Measurements from ENCODE around the gene POLG2. TPM values are rescaled to one million over a fixed set of nuclear protein-coding genes. Genes with fewer than 3 reads are reported as not detected.

The POLG2 gene
- total and polyA plus RNA-seq, 9 of the 15 experiments (the other 6 are each of a cell fraction or from before 2014, with no cell fraction given) = 13.4 to 44.8 (median 37.0) TPM

DNA sequence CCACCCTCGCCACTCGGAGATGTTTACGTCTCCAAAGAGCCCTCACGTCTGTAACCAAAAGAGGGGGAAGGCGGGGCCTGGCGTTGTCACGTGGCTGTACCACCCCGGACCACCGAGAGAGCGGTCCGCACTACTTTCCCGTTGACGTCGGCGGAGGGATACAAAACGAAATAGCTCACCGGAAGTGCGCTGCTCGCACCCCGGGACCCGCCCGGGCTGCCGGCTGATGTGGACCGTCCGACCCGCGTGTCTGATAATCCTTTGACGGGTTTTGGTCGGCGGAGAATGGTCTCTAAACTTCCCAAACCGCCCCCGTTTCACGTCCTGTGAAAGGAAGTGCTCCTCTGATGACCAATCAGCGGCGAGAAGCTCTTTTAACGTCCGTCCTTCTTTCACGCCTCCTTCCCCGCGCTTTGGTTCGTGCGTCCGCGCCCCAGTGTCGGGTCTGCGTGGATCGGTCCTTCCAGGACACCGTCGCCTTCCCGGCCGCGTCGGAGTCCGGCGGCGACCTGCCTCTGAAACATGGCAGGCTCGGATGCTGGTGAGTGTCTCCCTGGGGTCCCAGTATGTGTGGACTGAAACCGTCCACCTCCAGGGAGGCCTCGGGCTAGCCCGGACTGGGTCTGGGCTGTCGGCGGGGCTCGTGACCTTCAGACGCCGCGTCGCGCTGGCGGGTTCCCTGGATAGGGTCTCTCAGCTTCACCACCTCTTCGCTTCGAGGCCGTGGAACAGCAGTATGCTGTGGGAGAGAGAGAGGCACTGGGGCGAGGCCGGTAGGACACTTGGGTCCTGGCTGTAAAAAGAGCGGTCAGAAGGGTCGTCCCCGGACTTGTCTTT lies 9.9 kb upstream of the POLG2 start, which contains the start of gene CEP95 (continued):
- TF ChIP-seq, protein P1, sequence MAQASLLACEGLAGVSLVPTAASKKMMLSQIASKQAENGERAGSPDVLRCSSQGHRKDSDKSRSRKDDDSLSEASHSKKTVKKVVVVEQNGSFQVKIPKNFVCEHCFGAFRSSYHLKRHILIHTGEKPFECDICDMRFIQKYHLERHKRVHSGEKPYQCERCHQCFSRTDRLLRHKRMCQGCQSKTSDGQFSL (CRISPR knock-in tag; IDR thresholded peaks at IDR 0.05) = peak; percentile 27; the same call in 1 of the 2 replicates
- TF ChIP-seq, protein P1 (tag; IDR thresholded peaks at IDR 0.05) = no peak
- TF ChIP-seq U2AF2 (optimal IDR thresholded peaks at IDR 0.05; ENCODE audit: low read depth, low read length) = no peak
- no peak for TF ChIP-seq PRMT5 (CRISPR knock-in tag; IDR thresholded peaks at IDR 0.05)
- 0 out of 2 replicates have a peak, but pooled peaks have one; percentile 87 for TF ChIP-seq NR1H2 (CRISPR knock-in tag; IDR thresholded peaks at IDR 0.05)
- TF ChIP-seq RFX1 (IDR thresholded peaks at IDR 0.05) = no peak
- no peak for TF ChIP-seq NR3C1 (CRISPR knock-in tag; IDR thresholded peaks at IDR 0.05)
- TF ChIP-seq ZNF766 (CRISPR knock-in tag; conservative IDR thresholded peaks at IDR 0.05) = no peak
- no peak for TF ChIP-seq ZKSCAN1 (IDR thresholded peaks at IDR 0.05; ENCODE audit: low read depth, low read length)
- peak; percentile 73; the same call in 1 of the 2 replicates for TF ChIP-seq KLF6 (CRISPR knock-in tag; IDR thresholded peaks at IDR 0.05; ENCODE audit: borderline replicate concordance)
- peak; percentile 60 for TF ChIP-seq NEUROD1 (IDR thresholded peaks at IDR 0.05; ENCODE audit: borderline replicate concordance, low read depth, low read length, partially characterized antibody)
- no peak for TF ChIP-seq ZNF3 (CRISPR knock-in tag; IDR thresholded peaks at IDR 0.05)
- no peak for TF ChIP-seq SREBF2 (CRISPR knock-in tag; IDR thresholded peaks at IDR 0.05)
- TF ChIP-seq, protein P2, sequence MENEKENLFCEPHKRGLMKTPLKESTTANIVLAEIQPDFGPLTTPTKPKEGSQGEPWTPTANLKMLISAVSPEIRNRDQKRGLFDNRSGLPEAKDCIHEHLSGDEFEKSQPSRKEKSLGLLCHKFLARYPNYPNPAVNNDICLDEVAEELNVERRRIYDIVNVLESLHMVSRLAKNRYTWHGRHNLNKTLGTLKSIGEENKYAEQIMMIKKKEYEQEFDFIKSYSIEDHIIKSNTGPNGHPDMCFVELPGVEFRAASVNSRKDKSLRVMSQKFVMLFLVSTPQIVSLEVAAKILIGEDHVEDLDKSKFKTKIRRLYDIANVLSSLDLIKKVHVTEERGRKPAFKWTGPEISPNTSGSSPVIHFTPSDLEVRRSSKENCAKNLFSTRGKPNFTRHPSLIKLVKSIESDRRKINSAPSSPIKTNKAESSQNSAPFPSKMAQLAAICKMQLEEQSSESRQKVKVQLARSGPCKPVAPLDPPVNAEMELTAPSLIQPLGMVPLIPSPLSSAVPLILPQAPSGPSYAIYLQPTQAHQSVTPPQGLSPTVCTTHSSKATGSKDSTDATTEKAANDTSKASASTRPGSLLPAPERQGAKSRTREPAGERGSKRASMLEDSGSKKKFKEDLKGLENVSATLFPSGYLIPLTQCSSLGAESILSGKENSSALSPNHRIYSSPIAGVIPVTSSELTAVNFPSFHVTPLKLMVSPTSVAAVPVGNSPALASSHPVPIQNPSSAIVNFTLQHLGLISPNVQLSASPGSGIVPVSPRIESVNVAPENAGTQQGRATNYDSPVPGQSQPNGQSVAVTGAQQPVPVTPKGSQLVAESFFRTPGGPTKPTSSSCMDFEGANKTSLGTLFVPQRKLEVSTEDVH (IDR thresholded peaks at IDR 0.05; ENCODE audit: low read depth, partially characterized antibody) = peak; percentile 89
- TF ChIP-seq, protein P3, sequence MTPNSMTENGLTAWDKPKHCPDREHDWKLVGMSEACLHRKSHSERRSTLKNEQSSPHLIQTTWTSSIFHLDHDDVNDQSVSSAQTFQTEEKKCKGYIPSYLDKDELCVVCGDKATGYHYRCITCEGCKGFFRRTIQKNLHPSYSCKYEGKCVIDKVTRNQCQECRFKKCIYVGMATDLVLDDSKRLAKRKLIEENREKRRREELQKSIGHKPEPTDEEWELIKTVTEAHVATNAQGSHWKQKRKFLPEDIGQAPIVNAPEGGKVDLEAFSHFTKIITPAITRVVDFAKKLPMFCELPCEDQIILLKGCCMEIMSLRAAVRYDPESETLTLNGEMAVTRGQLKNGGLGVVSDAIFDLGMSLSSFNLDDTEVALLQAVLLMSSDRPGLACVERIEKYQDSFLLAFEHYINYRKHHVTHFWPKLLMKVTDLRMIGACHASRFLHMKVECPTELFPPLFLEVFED (CRISPR knock-in tag; conservative IDR thresholded peaks at IDR 0.05) = no peak
- no peak for TF ChIP-seq ZC3H11A (IDR thresholded peaks at IDR 0.05; ENCODE audit: low read depth, low read length)
- TF ChIP-seq ZNF212 (CRISPR knock-in tag; IDR thresholded peaks at IDR 0.05) = no peak
- TF ChIP-seq BACH1 (tag; IDR thresholded peaks at IDR 0.05) = no peak; the same call in 1 of the 2 replicates
- TF ChIP-seq, protein P4, sequence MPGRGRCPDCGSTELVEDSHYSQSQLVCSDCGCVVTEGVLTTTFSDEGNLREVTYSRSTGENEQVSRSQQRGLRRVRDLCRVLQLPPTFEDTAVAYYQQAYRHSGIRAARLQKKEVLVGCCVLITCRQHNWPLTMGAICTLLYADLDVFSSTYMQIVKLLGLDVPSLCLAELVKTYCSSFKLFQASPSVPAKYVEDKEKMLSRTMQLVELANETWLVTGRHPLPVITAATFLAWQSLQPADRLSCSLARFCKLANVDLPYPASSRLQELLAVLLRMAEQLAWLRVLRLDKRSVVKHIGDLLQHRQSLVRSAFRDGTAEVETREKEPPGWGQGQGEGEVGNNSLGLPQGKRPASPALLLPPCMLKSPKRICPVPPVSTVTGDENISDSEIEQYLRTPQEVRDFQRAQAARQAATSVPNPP (IDR thresholded peaks at IDR 0.05; ENCODE audit: borderline replicate concordance, insufficient read depth, insufficient read length) = no peak
- TF ChIP-seq ZNF75A (CRISPR knock-in tag; IDR thresholded peaks at IDR 0.05) = no peak
- TF ChIP-seq ZNF311 (CRISPR knock-in tag; IDR thresholded peaks at IDR 0.05) = no peak
